WTC11 (cell line): ENCODE results near the gene DNAJB9. TPM values are rescaled to one million over a fixed set of nuclear protein-coding genes. Genes with fewer than 3 reads are reported as not detected.

ENCODE experiments used
- ATAC-seq: fragments of 200-7000 bp; cut with Tn5 transposase; 2 replicates; pipeline ENCODE4 v1.10.0; 2021; ENCODE audit warnings: mild to moderate bottlenecking, moderate library complexity
- Bru-seq: library from RNA; stranded (reverse); fragments of 400-500 nt; gene quantifications from one replicate; lab custom pipeline; 2021; lab: Mats Ljungman, UMichigan
- CTCF ChIA-PET: fragments of 300-600 bp; sonication (Branson Sonifier 250); formaldehyde crosslinking; loops from one replicate; lab custom pipeline; 2021; ENCODE audit warnings: antibody characterized with exemption; lab: Charles Lee
- POLR2A ChIA-PET: fragments of 350-600 bp; sonication (Branson Sonifier 250); formaldehyde crosslinking; loops from one replicate; lab custom pipeline; 2021; ENCODE audit warnings: antibody characterized with exemption; lab: Charles Lee
- DNase-seq: peaks from one replicate; pipeline ENCODE4 v3.0.0; 2021; ENCODE audit warnings: low spot score
- H3K27ac Mint-ChIP-seq: 2 replicates; pipeline ENCODE4 v1.8.0; 2021; ENCODE audit warnings: mixed read lengths
- H3K27me3 Mint-ChIP-seq: 2 replicates; pipeline ENCODE4 v1.8.0; 2021; ENCODE audit warnings: low read depth, mild to moderate bottlenecking, moderate library complexity, mixed read lengths
- H3K36me3 Mint-ChIP-seq: 2 replicates; pipeline ENCODE4 v1.8.0; 2021; ENCODE audit warnings: mixed read lengths
- H3K4me1 Mint-ChIP-seq: 2 replicates; pipeline ENCODE4 v1.8.0; 2022; ENCODE audit warnings: mixed read lengths
- H3K4me3 Mint-ChIP-seq: 2 replicates; pipeline ENCODE4 v1.8.0; 2021; ENCODE audit warnings: mild to moderate bottlenecking, moderate library complexity, mixed read lengths
- H3K9me3 Mint-ChIP-seq: 2 replicates; pipeline ENCODE4 v1.8.0; 2021; ENCODE audit warnings: mixed read lengths
- CREB1 ChIP-seq: sonication (generic); formaldehyde crosslinking; IDR thresholded peaks from 2 replicates; pipeline ENCODE4 v1.8.0; 2023; ENCODE audit warnings: mild to moderate bottlenecking, missing genetic modification reagents
- EMX1 ChIP-seq: fragments of 250-450 bp; sonication (Bioruptor Pico); IDR thresholded peaks from 2 replicates; pipeline ENCODE4 v1.8.0; 2021; ENCODE audit warnings: mild to moderate bottlenecking
- ESRRA ChIP-seq: sonication (generic); formaldehyde crosslinking; IDR thresholded peaks from 2 replicates; pipeline ENCODE4 v1.8.1; 2022; ENCODE audit warnings: mild to moderate bottlenecking, missing genetic modification reagents, borderline replicate concordance
- ETV6 ChIP-seq: sonication (generic); formaldehyde crosslinking; IDR thresholded peaks from 2 replicates; pipeline ENCODE4 v1.8.1; 2022; ENCODE audit warnings: mild to moderate bottlenecking, missing genetic modification reagents
- FOXJ3 ChIP-seq: sonication (generic); formaldehyde crosslinking; IDR thresholded peaks from 2 replicates; pipeline ENCODE4 v1.9.0; 2021; ENCODE audit warnings: missing genetic modification reagents, mild to moderate bottlenecking, borderline replicate concordance
- GABPB1 ChIP-seq: sonication (generic); formaldehyde crosslinking; IDR thresholded peaks from 2 replicates; pipeline ENCODE4 v1.8.1; 2023; ENCODE audit warnings: mild to moderate bottlenecking, missing genetic modification reagents
- GRHL2 ChIP-seq: fragments of 250-450 bp; sonication (Bioruptor Pico); IDR thresholded peaks from 2 replicates; pipeline ENCODE4 v1.8.0; 2022; ENCODE audit warnings: mild to moderate bottlenecking, moderate library complexity; ENCODE audit not compliant: insufficient replicate concordance, severe bottlenecking
- GTF2I ChIP-seq: fragments of 250-450 bp; sonication (Bioruptor Pico); conservative IDR thresholded peaks from 2 replicates; pipeline ENCODE4 v1.4.0; 2021; ENCODE audit warnings: mild to moderate bottlenecking
- HMGA2 ChIP-seq: fragments of 250-450 bp; sonication (Bioruptor Pico); IDR thresholded peaks from 2 replicates; pipeline ENCODE4 v1.4.0; 2021; ENCODE audit warnings: mild to moderate bottlenecking, moderate library complexity
- KAT7 ChIP-seq: sonication (generic); formaldehyde crosslinking; IDR thresholded peaks from 2 replicates; pipeline ENCODE4 v1.8.1; 2023; ENCODE audit warnings: missing genetic modification reagents, mild to moderate bottlenecking, borderline replicate concordance
- NFE2L1 ChIP-seq: sonication (generic); formaldehyde crosslinking; IDR thresholded peaks from 2 replicates; pipeline ENCODE4 v1.8.1; 2023; ENCODE audit warnings: missing genetic modification reagents
- ZNF138 ChIP-seq: sonication (generic); formaldehyde crosslinking; conservative IDR thresholded peaks from 2 replicates; pipeline ENCODE4 v1.8.1; 2022; ENCODE audit warnings: mild to moderate bottlenecking, moderate library complexity, missing genetic modification reagents
- ZNF396 ChIP-seq: fragments of 250-450 bp; sonication (Bioruptor Pico); IDR thresholded peaks from 2 replicates; pipeline ENCODE4 v1.8.0; 2021; ENCODE audit warnings: mild to moderate bottlenecking, moderate library complexity, borderline replicate concordance
- ZNF416 ChIP-seq: fragments of 250-450 bp; sonication (Bioruptor Pico); IDR thresholded peaks from 2 replicates; pipeline ENCODE4 v1.9.0; 2021; ENCODE audit warnings: mild to moderate bottlenecking, inconsistent platforms
- ZNF423 ChIP-seq: fragments of 250-450 bp; sonication (Bioruptor Pico); IDR thresholded peaks from 2 replicates; pipeline ENCODE4 v2.1.2; 2022; ENCODE audit warnings: mild to moderate bottlenecking, moderate library complexity
- long read RNA-seq, 3 experiments: library from RNA in 1 of 3; library from capped mRNA in 1 of 3; library from polyadenylated mRNA in 1 of 3; unstranded in 2 of 3; stranded (forward) in 1 of 3; transcript quantifications; one replicate each; pipeline ENCODE4 v2.0.0, GENCODE V29; 2021
- total RNA-seq: library from RNA; stranded (reverse); gene quantifications from 3 replicates; pipeline ENCODE4 v1.2.3, GENCODE V29; 2021
- TF ChIP-seq, protein P1 (sequence below): sonication (generic); formaldehyde crosslinking; IDR thresholded peaks from 2 replicates; pipeline ENCODE4 v1.8.1; 2022; ENCODE audit warnings: missing genetic modification reagents, borderline replicate concordance
- TF ChIP-seq, protein P2 (sequence below): sonication (generic); formaldehyde crosslinking; IDR thresholded peaks from 2 replicates; pipeline ENCODE4 v1.8.1; 2023; ENCODE audit warnings: mild to moderate bottlenecking, missing genetic modification reagents
- TF ChIP-seq, protein P3 (sequence below): sonication (generic); formaldehyde crosslinking; IDR thresholded peaks from 2 replicates; pipeline ENCODE4 v1.8.1; 2022; ENCODE audit warnings: mild to moderate bottlenecking, moderate library complexity, missing genetic modification reagents
- TF ChIP-seq, protein P4 (sequence below): fragments of 250-450 bp; sonication (Bioruptor Pico); IDR thresholded peaks from 2 replicates; pipeline ENCODE4 v1.8.0; 2021; ENCODE audit warnings: mild to moderate bottlenecking
- TF ChIP-seq, protein P5 (sequence below): fragments of 250-450 bp; sonication (Bioruptor Pico); conservative IDR thresholded peaks from 2 replicates; pipeline ENCODE4 v1.9.0; 2021; ENCODE audit warnings: mild to moderate bottlenecking
- TF ChIP-seq, protein P6 (sequence below): sonication (generic); formaldehyde crosslinking; IDR thresholded peaks from 2 replicates; pipeline ENCODE4 v1.8.1; 2023; ENCODE audit warnings: mild to moderate bottlenecking, missing genetic modification reagents
- TF ChIP-seq, protein P7 (sequence below): sonication (generic); formaldehyde crosslinking; IDR thresholded peaks from 2 replicates; pipeline ENCODE4 v1.8.0; 2022; ENCODE audit warnings: missing genetic modification reagents

The DNAJB9 gene
- total RNA-seq (6.6 to 8.2 TPM (median 7.1 TPM) in 3 replicates), Bru-seq, nascent RNA (percentile 93 among the genes with signal in this experiment)
- long read RNA-seq, experiment 1, transcript DNAJB9-201 (3 exons, 2,715 nt), result major isoform, 48 of 53 reads
- long read RNA-seq, experiment 1, partial matches to known transcripts, result 2 of 53 reads
- long read RNA-seq, experiment 1, other reads (novel, unspliced or antisense), result 3 of 53 reads
- long read RNA-seq, experiment 2, transcript DNAJB9-201 (3 exons, 2,715 nt), result major isoform, 16 of 19 reads
- long read RNA-seq, experiment 2, partial matches to known transcripts, result 2 of 19 reads
- long read RNA-seq, experiment 2, other reads (novel, unspliced or antisense), result 1 of 19 reads
- long read RNA-seq, experiment 3, transcript DNAJB9-201 (3 exons, 2,715 nt), result major isoform, 26 of 29 reads
- long read RNA-seq, experiment 3, partial matches to known transcripts, result 1 of 29 reads
- long read RNA-seq, experiment 3, other reads (novel, unspliced or antisense), result 2 of 29 reads

DNA sequence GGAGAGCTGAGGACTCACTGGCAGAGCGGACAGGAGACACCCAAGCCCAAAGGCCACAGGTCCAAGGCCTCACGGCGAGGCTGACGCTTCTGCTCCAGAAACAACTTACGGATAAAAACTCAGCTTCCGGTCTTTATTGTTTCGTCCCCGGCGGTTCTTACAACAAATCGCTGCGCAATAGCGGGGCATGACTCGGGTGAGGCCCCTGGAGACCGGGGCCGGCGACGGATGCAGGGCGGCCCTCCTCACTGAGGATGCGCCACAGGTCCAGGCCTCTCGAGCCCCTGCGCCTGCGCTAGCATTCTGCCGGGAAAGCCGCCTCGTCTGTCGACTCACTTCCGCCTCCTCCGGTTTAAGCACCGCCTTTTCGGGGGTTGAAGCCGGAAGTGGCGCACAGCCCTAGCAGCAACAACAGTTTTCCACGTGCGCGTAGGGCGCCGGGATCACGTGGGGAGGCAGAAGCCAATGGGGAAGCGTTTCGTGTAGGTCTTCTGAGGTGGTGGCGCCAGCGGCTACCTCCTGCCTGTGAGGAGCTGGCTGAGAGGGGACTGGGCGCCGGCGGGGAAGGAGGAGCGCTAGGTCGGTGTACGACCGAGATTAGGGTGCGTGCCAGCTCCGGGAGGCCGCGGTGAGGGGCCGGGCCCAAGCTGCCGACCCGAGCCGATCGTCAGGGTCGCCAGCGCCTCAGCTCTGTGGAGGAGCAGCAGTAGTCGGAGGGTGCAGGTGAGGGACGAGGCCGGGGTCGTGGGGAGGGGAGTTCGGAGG is at the start of gene DNAJB9, which contains the start of gene THAP5:
Gene DNAJB9, plus strand, starts transcription at position 494 of the 765 bp plus-strand sequence. CDS start 1,853 bp downstream, outside the sequence.
Gene THAP5, minus strand, starts transcription at position 326 of the 765 bp plus-strand sequence. Its CDS starts 137 bp downstream, at position 189.
- H3K27me3 Mint-ChIP-seq, result no peaks in the 10 kb centered on the region
- H3K4me1 Mint-ChIP-seq, result peaks cover 27% of the 10 kb centered on the region
- H3K36me3 Mint-ChIP-seq, result peaks cover 26% of the 10 kb centered on the region
- peak within 1 kb of the TSS; percentile 98 for H3K27ac Mint-ChIP-seq
- DNase-seq (peak; percentile 99), ATAC-seq (peak; percentile 94)
- H3K9me3 Mint-ChIP-seq, result no peaks in the 10 kb centered on the region
- H3K4me3 Mint-ChIP-seq, result peak within 1 kb of the TSS; percentile 94
- ChIA-PET CTCF (interaction anchor here (1.1 to 1.3 kb wide), 2 partner anchors 42 to 455 kb away, joined by 3 read pairs; no protein-coding TSS in a partner anchor), POLR2A (interaction anchor here (0.7 to 1.8 kb wide), 3 partner anchors 9 to 44 kb away, joined by 3 to 23 read pairs (median 7); partner anchors contain the start of gene PNPLA8)
- TF ChIP-seq ETV6 (CRISPR knock-in tag), result peak; percentile 99
- TF ChIP-seq GRHL2 (CRISPR knock-in tag), result no peak
- TF ChIP-seq ZNF138 (CRISPR knock-in tag), result no peak
- no peak for TF ChIP-seq EMX1 (CRISPR knock-in tag)
- peak; percentile 59 for TF ChIP-seq ZNF423
- TF ChIP-seq, protein P1, sequence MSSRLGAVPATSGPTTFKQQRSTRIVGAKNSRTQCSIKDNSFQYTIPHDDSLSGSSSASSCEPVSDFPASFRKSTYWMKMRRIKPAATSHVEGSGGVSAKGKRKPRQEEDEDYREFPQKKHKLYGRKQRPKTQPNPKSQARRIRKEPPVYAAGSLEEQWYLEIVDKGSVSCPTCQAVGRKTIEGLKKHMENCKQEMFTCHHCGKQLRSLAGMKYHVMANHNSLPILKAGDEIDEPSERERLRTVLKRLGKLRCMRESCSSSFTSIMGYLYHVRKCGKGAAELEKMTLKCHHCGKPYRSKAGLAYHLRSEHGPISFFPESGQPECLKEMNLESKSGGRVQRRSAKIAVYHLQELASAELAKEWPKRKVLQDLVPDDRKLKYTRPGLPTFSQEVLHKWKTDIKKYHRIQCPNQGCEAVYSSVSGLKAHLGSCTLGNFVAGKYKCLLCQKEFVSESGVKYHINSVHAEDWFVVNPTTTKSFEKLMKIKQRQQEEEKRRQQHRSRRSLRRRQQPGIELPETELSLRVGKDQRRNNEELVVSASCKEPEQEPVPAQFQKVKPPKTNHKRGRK (CRISPR knock-in tag), result no peak
- peak; percentile 95 for TF ChIP-seq CREB1 (CRISPR knock-in tag)
- TF ChIP-seq KAT7, result no peak; the same call in 1 of the 2 replicates
- TF ChIP-seq, protein P2, sequence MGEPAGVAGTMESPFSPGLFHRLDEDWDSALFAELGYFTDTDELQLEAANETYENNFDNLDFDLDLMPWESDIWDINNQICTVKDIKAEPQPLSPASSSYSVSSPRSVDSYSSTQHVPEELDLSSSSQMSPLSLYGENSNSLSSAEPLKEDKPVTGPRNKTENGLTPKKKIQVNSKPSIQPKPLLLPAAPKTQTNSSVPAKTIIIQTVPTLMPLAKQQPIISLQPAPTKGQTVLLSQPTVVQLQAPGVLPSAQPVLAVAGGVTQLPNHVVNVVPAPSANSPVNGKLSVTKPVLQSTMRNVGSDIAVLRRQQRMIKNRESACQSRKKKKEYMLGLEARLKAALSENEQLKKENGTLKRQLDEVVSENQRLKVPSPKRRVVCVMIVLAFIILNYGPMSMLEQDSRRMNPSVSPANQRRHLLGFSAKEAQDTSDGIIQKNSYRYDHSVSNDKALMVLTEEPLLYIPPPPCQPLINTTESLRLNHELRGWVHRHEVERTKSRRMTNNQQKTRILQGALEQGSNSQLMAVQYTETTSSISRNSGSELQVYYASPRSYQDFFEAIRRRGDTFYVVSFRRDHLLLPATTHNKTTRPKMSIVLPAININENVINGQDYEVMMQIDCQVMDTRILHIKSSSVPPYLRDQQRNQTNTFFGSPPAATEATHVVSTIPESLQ (CRISPR knock-in tag), result no peak
- TF ChIP-seq, protein P3, sequence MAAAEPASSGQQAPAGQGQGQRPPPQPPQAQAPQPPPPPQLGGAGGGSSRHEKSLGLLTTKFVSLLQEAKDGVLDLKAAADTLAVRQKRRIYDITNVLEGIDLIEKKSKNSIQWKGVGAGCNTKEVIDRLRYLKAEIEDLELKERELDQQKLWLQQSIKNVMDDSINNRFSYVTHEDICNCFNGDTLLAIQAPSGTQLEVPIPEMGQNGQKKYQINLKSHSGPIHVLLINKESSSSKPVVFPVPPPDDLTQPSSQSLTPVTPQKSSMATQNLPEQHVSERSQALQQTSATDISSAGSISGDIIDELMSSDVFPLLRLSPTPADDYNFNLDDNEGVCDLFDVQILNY (CRISPR knock-in tag), result peak; percentile 94
- TF ChIP-seq, protein P4, sequence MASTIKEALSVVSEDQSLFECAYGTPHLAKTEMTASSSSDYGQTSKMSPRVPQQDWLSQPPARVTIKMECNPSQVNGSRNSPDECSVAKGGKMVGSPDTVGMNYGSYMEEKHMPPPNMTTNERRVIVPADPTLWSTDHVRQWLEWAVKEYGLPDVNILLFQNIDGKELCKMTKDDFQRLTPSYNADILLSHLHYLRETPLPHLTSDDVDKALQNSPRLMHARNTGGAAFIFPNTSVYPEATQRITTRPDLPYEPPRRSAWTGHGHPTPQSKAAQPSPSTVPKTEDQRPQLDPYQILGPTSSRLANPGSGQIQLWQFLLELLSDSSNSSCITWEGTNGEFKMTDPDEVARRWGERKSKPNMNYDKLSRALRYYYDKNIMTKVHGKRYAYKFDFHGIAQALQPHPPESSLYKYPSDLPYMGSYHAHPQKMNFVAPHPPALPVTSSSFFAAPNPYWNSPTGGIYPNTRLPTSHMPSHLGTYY, result no peak
- peak; percentile 79 for TF ChIP-seq ZNF416
- TF ChIP-seq ZNF396, result no peak
- TF ChIP-seq FOXJ3 (CRISPR knock-in tag), result no peak
- TF ChIP-seq, protein P5, sequence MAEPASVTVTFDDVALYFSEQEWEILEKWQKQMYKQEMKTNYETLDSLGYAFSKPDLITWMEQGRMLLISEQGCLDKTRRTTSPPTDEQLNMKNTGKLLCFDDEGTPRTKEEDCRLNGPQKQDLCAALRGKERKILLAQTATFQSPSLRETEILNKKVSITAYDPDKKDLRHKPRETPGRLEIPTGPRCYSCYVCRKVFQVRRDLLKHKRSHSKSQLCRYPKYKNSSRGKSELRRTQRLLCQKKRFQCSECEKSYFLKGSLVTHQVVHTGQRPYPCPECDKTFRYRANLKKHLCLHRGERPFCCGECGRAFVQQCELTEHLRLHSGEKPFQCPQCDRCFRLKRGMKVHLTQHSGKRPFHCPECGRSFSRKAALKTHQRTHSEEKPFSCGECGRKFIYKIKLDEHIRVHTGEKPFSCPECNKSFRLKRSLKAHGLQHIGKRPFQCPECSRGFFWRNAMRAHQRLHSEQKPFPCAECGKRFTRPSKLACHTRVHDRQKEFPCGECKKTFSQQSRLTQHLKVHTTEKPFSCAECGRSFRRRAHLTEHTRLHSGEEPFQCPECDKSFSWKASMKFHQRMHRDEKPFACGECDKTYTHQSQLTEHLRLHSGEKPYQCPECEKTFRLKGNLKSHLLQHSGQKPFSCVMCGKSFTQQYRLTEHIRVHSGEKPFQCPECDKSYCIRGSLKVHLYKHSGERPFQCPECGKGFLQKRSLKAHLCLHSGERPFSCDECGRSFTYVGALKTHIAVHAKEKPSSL (CRISPR knock-in tag), result no peak
- TF ChIP-seq, protein P6, sequence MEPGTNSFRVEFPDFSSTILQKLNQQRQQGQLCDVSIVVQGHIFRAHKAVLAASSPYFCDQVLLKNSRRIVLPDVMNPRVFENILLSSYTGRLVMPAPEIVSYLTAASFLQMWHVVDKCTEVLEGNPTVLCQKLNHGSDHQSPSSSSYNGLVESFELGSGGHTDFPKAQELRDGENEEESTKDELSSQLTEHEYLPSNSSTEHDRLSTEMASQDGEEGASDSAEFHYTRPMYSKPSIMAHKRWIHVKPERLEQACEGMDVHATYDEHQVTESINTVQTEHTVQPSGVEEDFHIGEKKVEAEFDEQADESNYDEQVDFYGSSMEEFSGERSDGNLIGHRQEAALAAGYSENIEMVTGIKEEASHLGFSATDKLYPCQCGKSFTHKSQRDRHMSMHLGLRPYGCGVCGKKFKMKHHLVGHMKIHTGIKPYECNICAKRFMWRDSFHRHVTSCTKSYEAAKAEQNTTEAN (CRISPR knock-in tag), result peak; percentile 94
- peak; percentile 84 for TF ChIP-seq GABPB1 (CRISPR knock-in tag)
- TF ChIP-seq HMGA2, result no peak
- TF ChIP-seq, protein P7, sequence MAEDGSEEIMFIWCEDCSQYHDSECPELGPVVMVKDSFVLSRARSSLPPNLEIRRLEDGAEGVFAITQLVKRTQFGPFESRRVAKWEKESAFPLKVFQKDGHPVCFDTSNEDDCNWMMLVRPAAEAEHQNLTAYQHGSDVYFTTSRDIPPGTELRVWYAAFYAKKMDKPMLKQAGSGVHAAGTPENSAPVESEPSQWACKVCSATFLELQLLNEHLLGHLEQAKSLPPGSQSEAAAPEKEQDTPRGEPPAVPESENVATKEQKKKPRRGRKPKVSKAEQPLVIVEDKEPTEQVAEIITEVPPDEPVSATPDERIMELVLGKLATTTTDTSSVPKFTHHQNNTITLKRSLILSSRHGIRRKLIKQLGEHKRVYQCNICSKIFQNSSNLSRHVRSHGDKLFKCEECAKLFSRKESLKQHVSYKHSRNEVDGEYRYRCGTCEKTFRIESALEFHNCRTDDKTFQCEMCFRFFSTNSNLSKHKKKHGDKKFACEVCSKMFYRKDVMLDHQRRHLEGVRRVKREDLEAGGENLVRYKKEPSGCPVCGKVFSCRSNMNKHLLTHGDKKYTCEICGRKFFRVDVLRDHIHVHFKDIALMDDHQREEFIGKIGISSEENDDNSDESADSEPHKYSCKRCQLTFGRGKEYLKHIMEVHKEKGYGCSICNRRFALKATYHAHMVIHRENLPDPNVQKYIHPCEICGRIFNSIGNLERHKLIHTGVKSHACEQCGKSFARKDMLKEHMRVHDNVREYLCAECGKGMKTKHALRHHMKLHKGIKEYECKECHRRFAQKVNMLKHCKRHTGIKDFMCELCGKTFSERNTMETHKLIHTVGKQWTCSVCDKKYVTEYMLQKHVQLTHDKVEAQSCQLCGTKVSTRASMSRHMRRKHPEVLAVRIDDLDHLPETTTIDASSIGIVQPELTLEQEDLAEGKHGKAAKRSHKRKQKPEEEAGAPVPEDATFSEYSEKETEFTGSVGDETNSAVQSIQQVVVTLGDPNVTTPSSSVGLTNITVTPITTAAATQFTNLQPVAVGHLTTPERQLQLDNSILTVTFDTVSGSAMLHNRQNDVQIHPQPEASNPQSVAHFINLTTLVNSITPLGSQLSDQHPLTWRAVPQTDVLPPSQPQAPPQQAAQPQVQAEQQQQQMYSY, result peak; percentile 26; the same call in 1 of the 2 replicates
- TF ChIP-seq GTF2I (CRISPR knock-in tag), result 0 out of 2 replicates have a peak, but pooled peaks have one; percentile 18
- TF ChIP-seq ESRRA, result peak; percentile 83
- TF ChIP-seq NFE2L1 (CRISPR knock-in tag), result peak; percentile 97
